CD4-positive, alpha-beta T cell treated with Interleukin-15 for 1 hour (primary cell): ENCODE data around the gene FLCN.

Experiments
- DNase-seq: peaks from one replicate; pipeline ENCODE4 v3.0.0-alpha.2; 2020

FLCN gene

GRCh38 chr17:17164156-17164555 is 72.8 kb downstream of the FLCN start:
- DNase-seq, result no peak
